Activated CD4-positive, alpha-beta T cell treated with anti-CD3 and anti-CD28 coated beads, Interleukin-2, amount 50 U/mL, for 1 hour (primary cell): ENCODE results near the gene COL4A2.

Source experiments
- DNase-seq: peaks from one replicate; pipeline ENCODE4 v3.0.0-alpha.2; 2020

COL4A2 gene

DNA sequence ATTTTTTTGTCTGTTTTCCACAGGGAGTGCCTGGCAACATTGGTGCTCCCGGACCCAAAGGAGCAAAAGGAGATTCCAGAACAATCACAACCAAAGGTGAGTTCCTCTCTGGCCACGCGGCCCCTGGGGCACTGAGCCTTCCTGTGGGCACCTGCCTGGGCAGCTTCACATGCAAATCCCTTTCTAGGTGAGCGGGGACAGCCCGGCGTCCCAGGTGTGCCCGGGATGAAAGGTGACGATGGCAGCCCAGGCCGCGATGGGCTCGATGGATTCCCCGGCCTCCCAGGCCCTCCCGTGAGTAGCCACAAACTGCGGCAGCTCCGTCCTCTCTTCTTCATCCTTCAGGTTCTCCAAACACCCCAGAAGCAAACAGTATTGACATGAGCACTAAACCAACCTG lies 155.0 kb downstream of the COL4A2 start:
- DNase-seq, result no peak

DNA sequence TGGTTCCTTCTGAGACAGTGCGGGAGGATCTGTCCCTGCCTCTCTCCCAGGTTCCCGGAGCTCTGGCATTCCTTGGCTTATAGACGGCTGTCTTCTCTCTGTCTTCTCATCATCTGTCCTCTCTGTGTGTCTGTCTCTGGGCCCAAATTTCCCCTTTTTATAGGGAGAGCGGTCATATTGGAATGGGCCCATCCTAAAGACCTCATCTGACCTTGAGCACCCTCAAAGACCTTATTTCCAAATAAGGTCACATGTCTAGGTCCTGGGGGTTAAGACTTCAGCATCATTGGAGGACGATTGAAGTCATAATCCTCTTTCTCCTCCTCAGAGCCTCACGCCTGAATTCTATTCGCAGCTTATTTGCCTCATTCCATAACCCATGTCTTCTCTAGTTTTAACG lies 156.1 kb downstream of the COL4A2 start:
- DNase-seq, result no peak

- DNase-seq, result no peak
Measured at GRCh38 chr13:110463871-110464510, 156.9 kb downstream of the COL4A2 start.

DNA sequence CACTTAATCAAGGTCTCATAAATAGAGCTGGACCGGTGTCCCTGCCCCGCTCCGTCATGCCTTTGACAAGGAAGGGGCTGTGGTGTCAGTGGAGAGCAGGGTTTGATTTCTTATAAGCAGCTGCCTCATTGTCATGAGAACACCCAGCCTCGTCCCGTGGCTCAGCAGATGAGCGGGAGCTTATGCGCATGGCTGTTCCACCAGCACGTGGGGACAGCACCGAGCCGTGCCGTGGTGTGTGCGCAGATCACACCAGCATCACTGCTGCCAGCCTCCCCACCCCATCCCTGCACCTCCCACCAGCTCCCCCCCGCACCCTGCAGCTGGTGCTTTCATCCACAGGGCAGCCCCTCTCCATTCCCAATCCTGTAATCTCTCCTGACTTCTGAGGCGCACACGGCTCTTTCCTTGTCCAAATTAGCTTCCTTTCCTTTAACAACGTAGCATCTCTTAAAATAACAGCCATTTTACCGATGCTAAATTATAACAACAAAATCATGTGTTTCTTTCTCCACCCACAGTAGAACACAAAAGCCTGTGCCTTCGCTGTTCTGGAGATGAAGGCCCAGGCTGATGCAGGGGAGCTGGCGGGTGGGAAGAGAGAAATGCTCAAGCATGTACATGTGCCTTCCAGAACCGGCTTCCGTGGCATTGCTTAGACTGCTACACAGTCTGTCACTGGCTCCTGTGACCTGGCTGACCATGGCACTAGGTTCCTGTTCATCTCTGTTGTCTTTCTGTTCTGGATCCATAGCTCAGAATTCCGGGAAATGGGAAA lies 157.7 kb downstream of the COL4A2 start:
- DNase-seq, result no peak

DNA sequence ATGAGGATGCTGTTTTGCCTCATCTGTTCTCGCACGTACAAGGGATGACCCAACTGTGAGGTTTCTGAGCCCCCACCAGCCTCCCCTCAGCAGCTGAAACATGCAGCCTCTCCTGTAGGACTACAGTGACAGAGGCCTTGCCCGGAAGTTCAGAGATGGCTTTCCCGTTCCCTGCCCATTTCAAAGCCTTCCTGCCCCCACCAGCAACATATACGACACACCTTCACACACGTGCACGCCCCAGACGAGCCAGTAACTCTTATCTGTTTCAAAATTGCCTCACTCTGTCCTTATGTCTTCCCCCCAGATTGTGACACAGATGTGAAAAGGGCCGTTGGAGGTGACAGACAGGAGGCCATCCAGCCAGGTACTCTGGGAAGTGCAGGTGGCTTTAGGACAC lies 158.6 kb downstream of the COL4A2 start:
- DNase-seq, result no peak

DNA sequence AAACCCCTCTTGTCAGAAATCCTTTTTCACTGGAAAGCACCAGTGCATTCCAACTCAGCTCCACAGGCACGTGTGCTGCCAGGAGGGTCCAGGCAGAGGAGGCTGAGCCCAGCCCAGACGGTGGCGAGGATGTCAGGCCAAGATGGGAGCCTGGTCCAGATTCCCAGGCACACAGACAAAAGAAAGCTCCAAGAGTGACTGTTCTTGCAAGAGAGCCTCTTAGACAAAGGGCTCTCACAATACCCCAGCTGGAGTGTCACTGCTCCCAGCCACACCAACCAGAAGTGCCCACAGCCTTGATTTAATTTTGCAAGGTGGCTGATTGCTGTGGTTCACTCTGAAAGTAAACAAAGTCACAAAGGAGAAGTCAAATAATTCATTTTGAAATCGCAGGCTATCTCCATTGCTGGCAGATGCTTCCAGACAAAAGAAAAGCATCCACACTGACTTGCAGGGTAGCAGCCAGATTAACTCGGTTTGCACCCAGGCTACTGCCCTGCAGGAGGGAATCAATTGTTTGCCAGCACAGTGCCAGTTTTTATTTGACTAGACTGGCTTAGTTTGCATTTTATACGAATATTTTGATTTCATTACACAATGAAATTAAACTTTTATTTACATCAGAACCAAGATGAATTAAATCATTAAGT lies 159.3 kb downstream of the COL4A2 start:
- DNase-seq, result no peak

GRCh38 chr13:110467516-110468110 lies 160.5 kb downstream of the COL4A2 start:
- DNase-seq, result no peak

DNA sequence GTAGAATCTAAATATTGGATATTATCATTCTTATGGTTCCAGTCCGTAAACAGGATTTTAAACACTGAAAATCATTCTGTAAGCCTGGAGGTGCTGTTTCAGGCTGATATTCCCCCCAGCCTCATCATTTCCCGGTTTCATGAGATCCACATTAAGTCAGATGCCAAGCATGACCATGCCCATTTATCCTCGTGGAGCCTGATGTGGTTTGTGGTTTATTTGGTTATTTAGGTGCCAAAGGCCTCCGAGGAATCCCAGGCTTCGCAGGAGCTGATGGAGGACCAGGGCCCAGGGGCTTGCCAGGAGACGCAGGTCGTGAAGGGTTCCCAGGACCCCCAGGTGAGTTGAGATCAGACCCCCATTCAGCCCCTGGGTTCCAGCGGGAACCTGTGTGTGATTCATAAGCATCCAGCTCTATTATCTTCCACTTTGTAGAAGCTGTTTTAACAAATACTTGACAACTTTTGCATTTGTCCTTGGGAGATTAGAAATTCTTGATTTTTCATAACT lies 162.0 kb downstream of the COL4A2 start:
- no peak for DNase-seq

- no peak for DNase-seq
Measured at GRCh38 chr13:110469597-110469996, 162.5 kb downstream of the COL4A2 start.

DNA sequence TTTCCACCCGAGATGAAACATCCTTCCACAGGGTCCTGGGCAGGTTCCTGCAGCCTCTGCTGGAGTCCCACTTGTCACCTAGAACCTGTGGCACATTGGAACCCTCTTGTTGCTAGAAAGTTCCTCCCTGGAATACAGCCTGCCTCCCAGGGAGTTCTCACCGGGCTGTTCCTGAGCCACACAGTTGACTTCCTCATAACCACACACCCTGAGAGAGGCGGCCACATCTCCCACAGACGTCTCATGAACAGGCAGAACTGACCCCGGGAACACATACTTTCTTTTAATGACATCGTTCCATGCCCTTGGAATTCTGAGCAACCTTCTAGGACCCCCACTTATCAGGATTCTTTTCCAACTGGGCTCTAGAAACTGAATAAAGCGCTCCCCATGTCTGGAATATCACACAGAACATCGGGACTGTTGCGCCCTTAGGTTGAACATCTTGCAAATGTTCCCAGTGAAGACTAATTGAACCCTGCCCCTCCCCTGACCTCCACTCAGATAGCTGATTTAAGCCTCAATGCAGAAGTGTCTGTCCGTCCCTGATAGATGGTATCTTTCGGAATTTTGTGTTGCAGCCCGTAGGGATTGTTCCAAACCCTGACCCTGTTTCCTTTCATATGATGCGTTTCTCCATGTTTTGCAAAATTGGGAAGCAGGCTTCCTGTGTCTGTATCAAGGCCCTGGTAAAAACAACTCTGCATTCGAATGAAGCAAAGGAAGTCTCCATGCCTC lies 163.4 kb downstream of the COL4A2 start:
- DNase-seq, result no peak

GRCh38 chr13:110471156-110471832 lies 164.2 kb downstream of the COL4A2 start:
- DNase-seq, result no peak

DNA sequence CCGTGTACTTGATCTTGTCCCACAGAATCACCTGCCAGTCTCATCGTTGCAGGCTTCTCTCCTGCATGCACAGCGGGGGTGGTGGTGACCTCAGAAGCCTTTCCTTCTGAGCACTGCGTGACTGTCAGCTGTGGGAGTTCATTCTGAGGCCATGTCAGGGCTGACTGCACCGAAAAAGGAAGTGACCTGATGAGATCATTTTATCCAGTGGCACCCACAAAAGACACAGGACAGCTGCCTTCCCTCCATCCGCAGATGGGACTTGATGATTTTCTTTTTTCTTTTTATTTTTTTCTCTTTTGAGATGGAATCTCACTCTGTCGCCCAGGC lies 164.7 kb downstream of the COL4A2 start:
- DNase-seq, result no peak

DNA sequence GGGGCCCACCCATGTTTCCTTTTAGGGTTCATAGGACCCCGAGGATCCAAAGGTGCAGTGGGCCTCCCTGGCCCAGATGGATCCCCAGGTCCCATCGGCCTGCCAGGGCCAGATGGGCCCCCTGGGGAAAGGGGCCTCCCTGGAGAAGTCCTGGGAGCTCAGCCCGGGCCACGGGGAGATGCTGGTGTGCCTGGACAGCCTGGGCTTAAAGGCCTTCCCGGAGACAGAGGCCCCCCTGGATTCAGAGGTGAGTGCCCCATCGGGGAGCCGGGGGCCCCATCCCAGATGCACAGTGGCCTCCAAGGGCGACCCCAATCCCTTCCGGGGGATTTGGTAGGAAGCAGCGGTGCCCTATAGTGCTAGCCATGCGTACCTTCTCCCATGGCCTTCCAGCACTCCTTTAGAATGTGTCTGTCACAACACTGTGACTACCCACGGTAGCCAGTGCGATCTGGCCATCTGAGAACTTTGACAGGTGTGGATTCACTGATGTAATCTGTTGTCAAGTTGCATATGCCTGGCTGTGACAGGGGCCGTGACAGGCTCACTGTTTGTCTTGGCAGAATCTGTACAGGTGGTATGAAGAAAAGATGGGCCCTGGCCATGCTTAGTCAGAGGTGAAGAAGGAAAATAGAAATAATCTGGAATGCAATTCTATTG lies 165.9 kb downstream of the COL4A2 start:
- DNase-seq, result no peak

DNA sequence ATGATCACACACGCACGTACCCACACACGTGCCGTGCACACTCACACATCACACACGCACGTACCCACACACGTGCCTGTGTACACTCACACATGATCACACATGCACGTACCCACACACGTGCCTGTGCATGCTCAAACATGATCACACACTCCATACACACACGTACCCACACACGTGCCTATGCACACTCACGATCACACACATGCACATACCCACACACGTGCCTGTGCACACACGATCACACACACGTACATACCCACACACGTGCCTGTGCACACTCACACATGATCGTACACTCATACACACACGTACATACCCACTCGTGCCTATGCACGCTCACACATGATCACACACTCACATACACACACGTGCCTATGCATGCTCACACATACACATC lies 167.6 kb downstream of the COL4A2 start:
- DNase-seq, result no peak

DNA sequence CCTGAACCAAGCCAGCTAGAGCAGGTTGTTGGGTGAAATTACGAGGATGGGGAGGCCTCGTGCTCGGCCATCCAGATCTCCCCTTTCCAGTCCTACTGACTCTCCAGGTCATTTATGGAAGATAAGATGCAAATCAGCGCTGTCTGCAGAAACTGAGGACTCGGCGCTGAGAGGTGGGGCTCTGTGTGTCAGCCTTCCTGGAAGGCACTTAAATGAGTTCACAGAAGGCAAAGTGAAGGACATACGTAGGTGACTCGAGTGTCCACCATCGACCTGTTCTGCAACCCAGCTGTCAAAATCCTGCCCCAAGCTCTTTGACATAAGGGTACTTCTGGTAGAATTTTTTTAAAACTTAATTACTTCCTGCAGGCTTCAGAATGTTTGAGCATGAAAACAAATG lies 168.0 kb downstream of the COL4A2 start:
- DNase-seq, result no peak

GRCh38 chr13:110475550-110476219 lies 168.6 kb downstream of the COL4A2 start:
- DNase-seq, result no peak

- no peak for DNase-seq
Measured at GRCh38 chr13:110476220-110476617, 169.1 kb downstream of the COL4A2 start.

DNA sequence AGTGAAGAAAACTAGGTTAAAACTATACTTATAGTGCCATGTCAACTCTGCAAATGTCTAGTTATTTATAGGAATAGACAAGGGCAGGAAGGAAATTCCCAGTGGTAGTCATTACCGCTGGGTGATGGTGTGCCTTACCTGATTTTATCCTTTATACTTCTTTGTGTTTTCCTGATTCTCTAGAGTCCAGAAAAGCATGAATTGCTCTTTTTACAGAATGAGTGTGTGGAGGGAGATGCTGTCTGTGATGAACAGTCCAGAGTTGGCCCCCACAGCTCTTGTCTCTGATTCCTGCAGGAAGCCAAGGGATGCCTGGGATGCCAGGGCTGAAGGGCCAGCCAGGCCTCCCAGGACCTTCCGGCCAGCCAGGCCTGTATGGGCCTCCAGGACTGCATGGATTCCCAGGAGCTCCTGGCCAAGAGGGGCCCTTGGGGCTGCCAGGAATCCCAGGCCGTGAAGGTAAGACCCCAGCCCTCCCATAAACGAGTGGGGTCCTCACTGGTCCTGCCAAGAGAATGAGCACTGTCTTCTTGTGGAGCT lies 170.7 kb downstream of the COL4A2 start:
- no peak for DNase-seq

- no peak for DNase-seq
Measured at GRCh38 chr13:110478405-110479214, 171.5 kb downstream of the COL4A2 start.

GRCh38 chr13:110479215-110479545 lies 172.1 kb downstream of the COL4A2 start:
- no peak for DNase-seq
